Pons (tissue), 1 donor: ENCODE results near the gene ATXN1.
A peak's percentile ranks its signal among the peaks of the same experiment; 100 is the strongest.

Source experiments
- DNase-seq: peaks from one replicate; pipeline ENCODE4 v3.0.0-alpha.2; 2016; ENCODE audit warnings: low spot score

The ATXN1 gene

GRCh38 chr6:16762268-16762549 lies 949 bp upstream of the ATXN1 start:
- DNase-seq: no peak

GRCh38 chr6:16761471-16762267 lies 409 bp upstream of the ATXN1 start:
- peak; percentile 67 for DNase-seq

- peak; percentile 79 for DNase-seq
Observed at GRCh38 chr6:16759646-16760515, 1.4 kb downstream of the ATXN1 start.

GRCh38 chr6:16759181-16759645 lies 2.0 kb downstream of the ATXN1 start:
- peak; percentile 74 for DNase-seq

GRCh38 chr6:16758163-16758975 lies 2.9 kb downstream of the ATXN1 start:
- DNase-seq: peak; percentile 66

GRCh38 chr6:16757332-16757731 lies 3.9 kb downstream of the ATXN1 start:
- no peak for DNase-seq

GRCh38 chr6:16756660-16757255 lies 4.5 kb downstream of the ATXN1 start:
- no peak for DNase-seq

GRCh38 chr6:16755544-16755943 lies 5.7 kb downstream of the ATXN1 start:
- no peak for DNase-seq

- no peak for DNase-seq
Observed at GRCh38 chr6:16754876-16755275, 6.4 kb downstream of the ATXN1 start.

GRCh38 chr6:16754274-16754673 lies 7.0 kb downstream of the ATXN1 start:
- DNase-seq: no peak

- DNase-seq: no peak
Observed at GRCh38 chr6:16753341-16753740, 7.9 kb downstream of the ATXN1 start.

- peak; percentile 70 for DNase-seq
Observed at GRCh38 chr6:16752206-16752866, 8.9 kb downstream of the ATXN1 start.

- no peak for DNase-seq
Observed at GRCh38 chr6:16751251-16751946, 9.9 kb downstream of the ATXN1 start.

GRCh38 chr6:16750566-16750965 lies 10.7 kb downstream of the ATXN1 start:
- no peak for DNase-seq

- no peak for DNase-seq
Observed at GRCh38 chr6:16749516-16750485, 11.5 kb downstream of the ATXN1 start.

GRCh38 chr6:16748025-16748319 lies 13.3 kb downstream of the ATXN1 start:
- DNase-seq: no peak

GRCh38 chr6:16747232-16748024 lies 13.8 kb downstream of the ATXN1 start:
- no peak for DNase-seq

- no peak for DNase-seq
Observed at GRCh38 chr6:16746812-16747211, 14.4 kb downstream of the ATXN1 start.

- DNase-seq: no peak
Observed at GRCh38 chr6:16746401-16746800, 14.9 kb downstream of the ATXN1 start.
